Smooth muscle cell of the coronary artery (primary cell): ENCODE results near the gene SLAMF7. TPM values are rescaled to one million over a fixed set of nuclear protein-coding genes. Genes with fewer than 3 reads are reported as not detected.

ENCODE experiments used
- total RNA-seq: library from RNA; depleted of rRNA; stranded (reverse); fragments of >200 nt; gene quantifications from 2 replicates; pipeline ENCODE4 v1.2.3, GENCODE V29; 2014; ENCODE audit warnings: low replicate concordance

SLAMF7 gene, protein sequence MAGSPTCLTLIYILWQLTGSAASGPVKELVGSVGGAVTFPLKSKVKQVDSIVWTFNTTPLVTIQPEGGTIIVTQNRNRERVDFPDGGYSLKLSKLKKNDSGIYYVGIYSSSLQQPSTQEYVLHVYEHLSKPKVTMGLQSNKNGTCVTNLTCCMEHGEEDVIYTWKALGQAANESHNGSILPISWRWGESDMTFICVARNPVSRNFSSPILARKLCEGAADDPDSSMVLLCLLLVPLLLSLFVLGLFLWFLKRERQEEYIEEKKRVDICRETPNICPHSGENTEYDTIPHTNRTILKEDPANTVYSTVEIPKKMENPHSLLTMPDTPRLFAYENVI
- total RNA-seq = not detected in 2 replicates

DNA sequence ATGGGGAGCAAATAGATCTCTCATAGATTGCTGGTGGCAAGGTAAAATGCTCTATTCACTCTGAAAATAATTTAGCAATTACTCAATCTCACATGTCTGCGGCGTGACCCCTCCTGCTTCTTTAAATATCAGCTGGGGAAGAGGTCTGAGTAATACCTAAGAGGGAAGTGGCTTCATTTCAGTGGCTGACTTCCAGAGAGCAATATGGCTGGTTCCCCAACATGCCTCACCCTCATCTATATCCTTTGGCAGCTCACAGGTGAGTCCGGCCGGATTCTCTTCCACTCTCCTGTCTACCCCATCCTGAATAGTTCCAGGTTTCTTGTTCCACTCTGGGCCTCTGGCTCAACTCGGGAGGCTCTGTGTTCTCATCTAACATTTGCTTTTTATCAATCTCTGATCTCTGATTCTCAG is at the start of gene SLAMF7:
Gene SLAMF7, plus strand, starts transcription at position 150 of the 414 bp plus-strand sequence. Its CDS starts 55 bp downstream, at position 205.

DNA sequence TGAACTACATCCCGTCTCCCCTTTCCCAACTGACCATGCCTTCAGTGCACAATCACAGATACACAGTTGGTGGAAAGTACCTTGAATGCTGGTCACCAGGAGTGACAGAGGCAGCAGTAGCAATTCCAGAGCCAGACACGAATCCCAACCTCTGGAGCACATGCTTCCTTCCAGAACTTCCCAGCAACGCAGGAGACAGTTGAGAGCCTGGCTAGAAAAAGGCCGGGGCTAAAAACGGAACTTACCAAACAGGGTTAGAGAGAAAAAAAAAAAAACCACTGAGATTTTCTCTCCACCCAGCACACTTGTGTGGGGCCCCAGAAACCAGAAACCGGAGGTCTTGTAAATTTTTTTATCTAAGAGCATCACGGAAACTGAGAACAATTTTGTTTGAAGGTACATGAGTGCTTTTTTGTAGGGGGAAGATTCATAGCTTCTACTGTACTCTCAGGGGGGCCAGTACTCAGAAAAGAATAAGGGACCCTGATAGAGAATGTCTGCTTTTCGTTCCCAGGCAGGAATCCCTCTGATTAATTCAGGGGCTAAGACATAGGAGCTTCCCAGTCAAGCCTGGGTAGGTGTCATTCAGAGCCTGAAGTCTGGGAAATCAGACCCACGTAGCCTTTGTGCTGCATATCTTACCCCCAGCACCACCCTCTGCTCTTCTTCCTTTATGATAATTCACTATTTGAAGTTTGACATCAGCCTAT is 27.3 kb upstream of the SLAMF7 start, which contains the start of gene CD48:
Gene CD48, minus strand, starts transcription at position 221 of the 710 bp plus-strand sequence. Its CDS starts 59 bp downstream, at position 162.

DNA sequence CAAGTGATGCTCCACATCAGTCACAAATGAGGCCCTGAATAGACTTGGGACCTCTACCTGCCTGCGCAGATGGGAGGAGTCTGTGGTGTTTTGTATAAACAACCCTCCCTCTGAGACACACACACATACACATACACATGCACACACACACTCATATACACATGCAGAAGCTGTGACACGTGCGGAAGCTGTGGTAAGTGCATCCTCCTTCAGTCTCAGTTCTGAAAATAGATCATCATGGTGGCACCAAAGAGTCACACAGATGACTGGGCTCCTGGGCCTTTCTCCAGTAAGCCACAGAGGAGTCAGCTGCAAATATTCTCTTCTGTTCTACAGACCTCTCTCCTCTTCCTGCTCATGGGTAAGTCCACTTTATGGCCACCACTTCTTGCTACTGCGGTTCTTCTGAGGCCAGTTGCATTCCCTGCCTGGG is 56.9 kb downstream of the SLAMF7 start, which contains the start of gene LY9:
Gene LY9, plus strand, starts transcription at position 224 of the 433 bp plus-strand sequence. Its CDS starts 14 bp downstream, at position 238.

Other genes with a start within 250 kb of the SLAMF7 start
- not detected in 2 replicates for gene SLAMF6, start 216.0 kb upstream of the SLAMF7 start, total RNA-seq
- not detected in 2 replicates for gene CD84, start 159.8 kb upstream of the SLAMF7 start, total RNA-seq
- gene SLAMF1, start 92.2 kb upstream of the SLAMF7 start, total RNA-seq = not detected in 2 replicates
- not detected in 2 replicates for gene CD48, start 27.4 kb upstream of the SLAMF7 start, total RNA-seq
- not detected in 2 replicates for gene LY9, start 56.9 kb downstream of the SLAMF7 start, total RNA-seq
- gene CD244, start 123.6 kb downstream of the SLAMF7 start, total RNA-seq = 0.15 TPM in 1 of 2 replicates, not detected in the other
- gene ITLN1, start 145.9 kb downstream of the SLAMF7 start, total RNA-seq = 0.30 and 0.35 TPM in 2 replicates
- 0.82 and 1.5 TPM in 2 replicates for gene ITLN2, start 215.6 kb downstream of the SLAMF7 start, total RNA-seq